Central memory CD8-positive, alpha-beta T cell (primary cell): ENCODE data around the gene MRPL28.

Source experiments
- ATAC-seq: fragments of 150-1000 bp; cut with Tn5 transposase; replicated peaks from 2 replicates; pipeline ENCODE4 v1.10.0; 2022; ENCODE audit warnings: mild to moderate bottlenecking, moderate FRiP score, moderate number of reproducible peaks; ENCODE audit not compliant: poor library complexity, severe bottlenecking; ENCODE audit errors: extremely low read depth
- DNase-seq, 2 donors: peaks; one replicate each; pipeline ENCODE4 v3.0.0; 2021; ENCODE audit warnings: low spot score in 2 of 2
- H3K27ac Mint-ChIP-seq: one replicate; pipeline ENCODE4 v1.8.0; 2022; ENCODE audit warnings: low read depth, mild to moderate bottlenecking, moderate library complexity, mixed read lengths
- H3K27me3 Mint-ChIP-seq: one replicate; pipeline ENCODE4 v1.8.0; 2022; ENCODE audit warnings: mixed read lengths
- H3K36me3 Mint-ChIP-seq: one replicate; pipeline ENCODE4 v1.8.0; 2022; ENCODE audit warnings: mild to moderate bottlenecking, moderate library complexity, mixed read lengths; ENCODE audit not compliant: insufficient read depth
- H3K4me1 Mint-ChIP-seq: one replicate; pipeline ENCODE4 v1.8.0; 2022; ENCODE audit warnings: mixed read lengths
- H3K4me3 Mint-ChIP-seq: one replicate; pipeline ENCODE4 v1.8.0; 2022; ENCODE audit warnings: mild to moderate bottlenecking, moderate library complexity, mixed read lengths
- H3K9me3 Mint-ChIP-seq: one replicate; pipeline ENCODE4 v1.8.0; 2022; ENCODE audit warnings: mixed read lengths

MRPL28 gene

GRCh38 chr16:317583-317982 lies 52.8 kb downstream of the MRPL28 start:
- Mint-ChIP-seq H3K27ac (no peak overlapping the region), H3K4me1 (peaks cover 49% of the 10 kb centered on the region), H3K36me3 (peaks cover 17% of the 10 kb centered on the region)

More at GRCh38 chr16:317583-317982, 52.8 kb downstream of the MRPL28 start:
- H3K4me3 Mint-ChIP-seq: no peak overlapping the region
- no peaks in the 10 kb centered on the region for H3K9me3 Mint-ChIP-seq
- DNase-seq (no peak), ATAC-seq (no peak)
- H3K27me3 Mint-ChIP-seq: no peaks in the 10 kb centered on the region
